K562 (cell line): Measurements from ENCODE around the gene PPP1R3G. TPM values are rescaled to one million over a fixed set of nuclear protein-coding genes. Genes with fewer than 3 reads are reported as not detected.
A peak's percentile ranks its signal among the peaks of the same experiment; 100 is the strongest.

Experiments
- ATAC-seq: fragments of 200-7000 bp; cut with Tn5 transposase; 3 replicates; pipeline ENCODE4 v1.9.1; 2020; ENCODE audit warnings: moderate library complexity
- BruUV-seq: library from RNA; stranded (reverse); fragments of 400-500 nt; replicated peaks from 2 replicates; lab custom pipeline; 2021; lab: Mats Ljungman, UMichigan
- CTCF ChIA-PET: fragments of 300-600 bp; formaldehyde crosslinking; extraction: SDS; loops from one replicate; lab custom pipeline; 2021; ENCODE audit warnings: low intra/inter-chr PET ratio; lab: Yijun Ruan, JAX
- POLR2A ChIA-PET: fragments of 300-600, 350-650 bp; sonication (Branson Sonifier 250); formaldehyde crosslinking; extraction: SDS; loops from one replicate; lab custom pipeline; 2021; ENCODE audit warnings: antibody characterized with exemption, inconsistent platforms; lab: Yijun Ruan, JAX
- DNase-seq, 4 experiments: peaks; one replicate each; pipeline versions ENCODE4 v3.0.0 to v3.0.0-alpha.2; 2011 to 2018; ENCODE audit warnings: low spot score in 3 of 4, mixed read lengths in 3 of 4; ENCODE audit errors: extremely low read depth in 1 of 4
- FAIRE-seq: peaks from 2 replicates; lab custom pipeline; 2011; peaks lifted over from hg19 to GRCh38; lab: Jason Lieb, UNC
- H2AFZ ChIP-seq: 2 replicates; pipeline ENCODE4 v1.6.0; 2011; ENCODE audit warnings: low read depth, low read length, control low read depth, inconsistent platforms
- H3K27ac ChIP-seq: fragments of 200-600 bp; 3 replicates; pipeline ENCODE4 v1.8.0; 2011; ENCODE audit warnings: low read depth, mild to moderate bottlenecking, control low read depth, inconsistent platforms, low read length, moderate library complexity, mixed read lengths; ENCODE audit errors: extremely low read depth
- H3K27me3 ChIP-seq, 2 experiments: fragments of 300-600 bp in 1 of 2; 2 replicates in 1 of 2; 3 replicates in 1 of 2; pipeline versions ENCODE4 v1.6.0 to v1.8.0; 2011; ENCODE audit warnings: inconsistent platforms in 2 of 2, low read length in 2 of 2, mild to moderate bottlenecking in 1 of 2, mixed read lengths in 1 of 2, moderate library complexity in 1 of 2; ENCODE audit not compliant: control insufficient read depth in 2 of 2, insufficient read depth in 2 of 2
- H3K36me3 ChIP-seq: fragments of 300-600 bp; 3 replicates; pipeline ENCODE4 v1.8.0; 2011; ENCODE audit warnings: mild to moderate bottlenecking, low read length, inconsistent platforms; ENCODE audit not compliant: control insufficient read depth, insufficient read depth
- H3K4me1 ChIP-seq, 2 experiments: fragments of 200-600 bp in 1 of 2; replicated peaks in 1 of 2; 2 replicates in 1 of 2; 3 replicates in 1 of 2; pipeline versions ENCODE4 v1.5.1 to v1.8.0; 2011; ENCODE audit warnings: inconsistent platforms in 2 of 2, low read length in 2 of 2, mild to moderate bottlenecking in 1 of 2, mixed read lengths in 1 of 2, moderate library complexity in 1 of 2; ENCODE audit not compliant: control insufficient read depth in 2 of 2, insufficient read depth in 2 of 2
- H3K4me2 ChIP-seq: 2 replicates; pipeline ENCODE4 v1.6.1; 2011; ENCODE audit warnings: low read length, control low read depth, inconsistent platforms, mixed read lengths; ENCODE audit not compliant: insufficient read depth
- H3K4me3 ChIP-seq: fragments of 200-600 bp; sonication (generic), shearing (Covaris generic); 2 replicates; pipeline ENCODE4 v1.5.1; 2016; ENCODE audit warnings: control low read depth, inconsistent platforms
- H3K79me2 ChIP-seq: fragments of 200-600 bp; 3 replicates; pipeline ENCODE4 v1.8.0; 2011; ENCODE audit warnings: low read length, inconsistent platforms; ENCODE audit not compliant: control insufficient read depth, insufficient read depth
- H3K9ac ChIP-seq, 2 experiments: 2 replicates each; pipeline versions ENCODE4 v1.6.0 to v1.6.1; 2011; ENCODE audit warnings: low read depth in 2 of 2, low read length in 2 of 2, control low read depth in 1 of 2, inconsistent platforms in 1 of 2, mild to moderate bottlenecking in 1 of 2, mixed read lengths in 1 of 2; ENCODE audit not compliant: insufficient read depth in 1 of 2
- H3K9me1 ChIP-seq: one replicate; pipeline ENCODE4 v1.6.0; 2011; ENCODE audit warnings: inconsistent platforms, mild to moderate bottlenecking, low read length, moderate library complexity; ENCODE audit not compliant: control insufficient read depth, insufficient read depth
- H3K9me3 ChIP-seq: replicated peaks from 2 replicates; pipeline ENCODE4 v1.5.1; 2011; ENCODE audit warnings: low read depth, low read length, inconsistent platforms; ENCODE audit not compliant: control insufficient read depth, insufficient read depth
- H4K20me1 ChIP-seq: replicated peaks from 2 replicates; pipeline ENCODE4 v1.6.1; 2011; ENCODE audit warnings: low read length, inconsistent platforms, mixed read lengths; ENCODE audit not compliant: control insufficient read depth, insufficient read depth
- ATF3 ChIP-seq, 2 experiments: fragments of 450-650 bp in 1 of 2; sonication (generic) in 1 of 2; formaldehyde crosslinking in 1 of 2; IDR thresholded peaks in 1 of 2; conservative IDR thresholded peaks in 1 of 2; 2 replicates each; pipeline versions ENCODE4 v1.6.1 to v1.8.1; 2016 to 2023; ENCODE audit warnings: mild to moderate bottlenecking in 2 of 2, moderate library complexity in 2 of 2, inconsistent platforms in 1 of 2, missing genetic modification reagents in 1 of 2
- CREM ChIP-seq: IDR thresholded peaks from 2 replicates; pipeline ENCODE4 v1.6.1; 2014; ENCODE audit warnings: antibody characterized with exemption, low read depth
- RAD21 ChIP-seq, 2 experiments: fragments of 250-450 bp in 1 of 2; fragments of 450-650 bp in 1 of 2; sonication (Bioruptor Pico) in 1 of 2; formaldehyde crosslinking in 1 of 2; IDR thresholded peaks in 1 of 2; conservative IDR thresholded peaks in 1 of 2; 2 replicates each; pipeline versions ENCODE4 v1.4.0 to v1.8.0; 2020 to 2022; ENCODE audit warnings: mild to moderate bottlenecking in 2 of 2, moderate library complexity in 1 of 2
- RBM15 ChIP-seq: fragments of 200-400 bp; formaldehyde crosslinking; IDR thresholded peaks from 2 replicates; pipeline ENCODE4 v1.6.1; 2018; ENCODE audit warnings: mild to moderate bottlenecking, low read length, moderate library complexity; ENCODE audit not compliant: insufficient read depth
- whole genome bisulfite sequencing: fragments of 100-300 bp; shearing (Covaris generic); methylation state at CpG from one replicate; pipeline ENCODE4 v1.1.6; 2016; ENCODE audit warnings: low coverage, mixed read lengths; ENCODE audit not compliant: insufficient coverage; ENCODE audit errors: missing lambda C conversion rate; 5-methylcytosine and 5-hydroxymethylcytosine counted together
- in situ Hi-C: fragments of 300-500 bp; cut with MboI; formaldehyde crosslinking; loops from 4 replicates; pipeline ENCODE4 v1.15.0; 2018; ENCODE audit warnings: inconsistent platforms, mixed read lengths
- intact Hi-C: fragments of 100-400 bp; cut with micrococcal nuclease; formaldehyde crosslinking; loops from 2 replicates; pipeline ENCODE4 v1.14.2; 2022
- polyA plus RNA-seq, 8 experiments: library from polyadenylated mRNA; depleted of rRNA in 4 of 8; stranded (reverse) in 5 of 8; unstranded in 3 of 8; fragments of >200 nt; fragmentation: Nextera tagmentation in 2 of 8; fragmentation: Illumina TruSeq in 1 of 8; extraction: Ambion mirVana in 2 of 8; extraction: Trizol in 1 of 8; gene quantifications; 2 replicates each; pipeline versions ENCODE4 v1.2.1 to v1.2.3, GENCODE V29; 2011 to 2014; ENCODE audit warnings: inconsistent platforms in 1 of 8, missing spikeins in 1 of 8
- total RNA-seq, 7 experiments: library from RNA; depleted of rRNA in 6 of 7; stranded (reverse); fragments of >200 nt in 6 of 7; fragmentation: Illumina TruSeq in 2 of 7; extraction: Trizol in 2 of 7; gene quantifications; 2 replicates each; pipeline versions ENCODE4 v1.2.1 to v1.2.3, GENCODE V29; 2011 to 2021; ENCODE audit warnings: low replicate concordance in 1 of 7
- TF ChIP-seq, protein P1 (sequence below), 3 experiments: IDR thresholded peaks in 2 of 3; conservative IDR thresholded peaks in 1 of 3; 2 replicates each; pipeline ENCODE4 v1.5.1; 2011 to 2012; ENCODE audit warnings: low read length in 3 of 3, mild to moderate bottlenecking in 3 of 3, control low read depth in 2 of 3, improper control_type of control experiment in 1 of 3, inconsistent platforms in 1 of 3, low read depth in 1 of 3, mixed read lengths in 1 of 3, moderate library complexity in 1 of 3; ENCODE audit not compliant: insufficient read depth in 2 of 3

Gene PPP1R3G
- total and polyA plus RNA-seq, 9 of the 15 experiments (the other 6 are each of a cell fraction or from before 2014, with no cell fraction given): 0.01 to 0.13 (median 0.01) TPM; not detected in 4

- BruUV-seq: no TSS peak
- 0 out of 2 replicates have a peak, but pooled peaks have one; percentile 19 for TF ChIP-seq ATF3 (IDR thresholded peaks at IDR 0.05)
- no peak for TF ChIP-seq ATF3 (CRISPR knock-in tag; conservative IDR thresholded peaks at IDR 0.05)
- peak in 1 of 2 experiments; percentile 47; a peak in 2 of 4 replicates for TF ChIP-seq RAD21 (CRISPR knock-in tag; conservative IDR thresholded peaks at IDR 0.05 in 1 of 2, IDR thresholded peaks at IDR 0.05 in 1 of 2)
- no peak for TF ChIP-seq RBM15
- TF ChIP-seq, protein P1, sequence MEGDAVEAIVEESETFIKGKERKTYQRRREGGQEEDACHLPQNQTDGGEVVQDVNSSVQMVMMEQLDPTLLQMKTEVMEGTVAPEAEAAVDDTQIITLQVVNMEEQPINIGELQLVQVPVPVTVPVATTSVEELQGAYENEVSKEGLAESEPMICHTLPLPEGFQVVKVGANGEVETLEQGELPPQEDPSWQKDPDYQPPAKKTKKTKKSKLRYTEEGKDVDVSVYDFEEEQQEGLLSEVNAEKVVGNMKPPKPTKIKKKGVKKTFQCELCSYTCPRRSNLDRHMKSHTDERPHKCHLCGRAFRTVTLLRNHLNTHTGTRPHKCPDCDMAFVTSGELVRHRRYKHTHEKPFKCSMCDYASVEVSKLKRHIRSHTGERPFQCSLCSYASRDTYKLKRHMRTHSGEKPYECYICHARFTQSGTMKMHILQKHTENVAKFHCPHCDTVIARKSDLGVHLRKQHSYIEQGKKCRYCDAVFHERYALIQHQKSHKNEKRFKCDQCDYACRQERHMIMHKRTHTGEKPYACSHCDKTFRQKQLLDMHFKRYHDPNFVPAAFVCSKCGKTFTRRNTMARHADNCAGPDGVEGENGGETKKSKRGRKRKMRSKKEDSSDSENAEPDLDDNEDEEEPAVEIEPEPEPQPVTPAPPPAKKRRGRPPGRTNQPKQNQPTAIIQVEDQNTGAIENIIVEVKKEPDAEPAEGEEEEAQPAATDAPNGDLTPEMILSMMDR (IDR thresholded peaks at IDR 0.05 in 2 of 3, conservative IDR thresholded peaks at IDR 0.05 in 1 of 3; ENCODE audit: insufficient read depth in 2 of 3, low read depth in 1 of 3, low read length in 3 of 3): peak; percentile 34 to 50 (median 50); a peak in 5 of 6 replicates
- 0 out of 2 replicates have a peak, but pooled peaks have one; percentile 24 for TF ChIP-seq CREM
- DNase-seq (peak; percentile 45 to 57 (median 49)), ATAC-seq (peak; percentile 95), FAIRE-seq (peak; percentile 91)
- Histone ChIP-seq H3K27ac (no peak overlapping the region), H3K4me1 (peaks cover 0 to 2% of the 10 kb centered on the region in 2 experiments; a peak in 2 of 5 replicates), H3K9ac (no peak overlapping the region), H3K79me2 (no peaks in the 10 kb centered on the region), H3K9me1 (no peaks in the 10 kb centered on the region), H3K27me3 (peaks cover 8 to 30% of the 10 kb centered on the region in 2 experiments; a peak in 3 of 5 replicates), H3K4me2 (no peak overlapping the region), H3K36me3 (no peaks in the 10 kb centered on the region), H3K4me3 (no peak overlapping the region), H4K20me1 (no peaks in the 10 kb centered on the region), H3K9me3 (no peaks in the 10 kb centered on the region), H2AFZ (no peak overlapping the region)
- POLR2A ChIA-PET: no interaction called here
- intact Hi-C loops (no loop called here), in situ Hi-C loops (no loop called here)
- CTCF ChIA-PET: interaction anchor here (0.7 kb wide), 1 partner anchor 48 kb away, joined by 3 read pairs; no protein-coding TSS in a partner anchor
- 6% methylated on average over 5 of the region's 5 CpGs for WGBS
Observed at GRCh38 chr6:5078121-5078669, 6.9 kb upstream of the PPP1R3G start.
